Keratinocyte (primary cell): ENCODE measurements around the gene KCTD8. TPM values are rescaled to one million over a fixed set of nuclear protein-coding genes. Genes with fewer than 3 reads are reported as not detected.

ENCODE experiments used
- DNase-seq: peaks from one replicate; pipeline ENCODE4 v3.0.0-alpha.2; 2011; ENCODE audit warnings: low read depth, missing footprints, low spot score
- FAIRE-seq: peaks from 2 replicates; lab custom pipeline; 2011; peaks lifted over from hg19 to GRCh38; lab: Jason Lieb, UNC
- H2AFZ ChIP-seq: 2 replicates; pipeline ENCODE4 v1.6.0; 2012; ENCODE audit warnings: low read length, control low read depth, inconsistent platforms; ENCODE audit not compliant: control insufficient read depth
- H3K27ac ChIP-seq: 2 replicates; pipeline ENCODE4 v1.5.1; 2011; ENCODE audit warnings: low read length; ENCODE audit not compliant: control insufficient read depth, insufficient read depth
- H3K27me3 ChIP-seq: 3 replicates; pipeline ENCODE4 v1.6.0; 2011; ENCODE audit warnings: low read length; ENCODE audit not compliant: control insufficient read depth, insufficient read depth; ENCODE audit errors: extremely low read depth
- H3K36me3 ChIP-seq, 2 experiments: 2 replicates in 1 of 2; 3 replicates in 1 of 2; pipeline ENCODE4 v1.5.1; 2011; ENCODE audit warnings: low read length in 2 of 2, mild to moderate bottlenecking in 1 of 2; ENCODE audit not compliant: control insufficient read depth in 2 of 2, insufficient read depth in 2 of 2; ENCODE audit errors: extremely low read depth in 1 of 2
- H3K4me1 ChIP-seq: 3 replicates; pipeline ENCODE4 v1.5.1; 2011; ENCODE audit warnings: low read length; ENCODE audit not compliant: control insufficient read depth, insufficient read depth; ENCODE audit errors: extremely low read depth
- H3K4me2 ChIP-seq: 3 replicates; pipeline ENCODE4 v1.6.0; 2011; ENCODE audit warnings: low read depth, low read length; ENCODE audit not compliant: control insufficient read depth, insufficient read depth; ENCODE audit errors: extremely low read depth
- H3K4me3 ChIP-seq, 3 experiments: fragments of 200-600 bp in 1 of 3; sonication (generic) in 1 of 3; 2 replicates in 2 of 3; 3 replicates in 1 of 3; pipeline ENCODE4 v1.5.1; 2011 to 2016; ENCODE audit warnings: low read length in 3 of 3, mild to moderate bottlenecking in 3 of 3, control low read depth in 2 of 3, inconsistent platforms in 1 of 3, low read depth in 1 of 3, mixed read lengths in 1 of 3, mixed run types in 1 of 3, moderate library complexity in 1 of 3; ENCODE audit not compliant: control insufficient read depth in 2 of 3, insufficient read depth in 2 of 3; ENCODE audit errors: extremely low read depth in 1 of 3
- H3K79me2 ChIP-seq: 2 replicates; pipeline ENCODE4 v1.6.0; 2012; ENCODE audit warnings: low read length; ENCODE audit not compliant: control insufficient read depth, insufficient read depth
- H3K9ac ChIP-seq: 3 replicates; pipeline ENCODE4 v1.6.0; 2011; ENCODE audit warnings: low read length; ENCODE audit not compliant: control insufficient read depth, insufficient read depth; ENCODE audit errors: extremely low read depth
- H3K9me1 ChIP-seq: 3 replicates; pipeline ENCODE4 v1.6.0; 2011; ENCODE audit warnings: low read length; ENCODE audit not compliant: control insufficient read depth, insufficient read depth; ENCODE audit errors: extremely low read depth
- H3K9me3 ChIP-seq: 2 replicates; pipeline ENCODE4 v1.5.1; 2012; ENCODE audit warnings: low read depth, low read length; ENCODE audit not compliant: control insufficient read depth
- H4K20me1 ChIP-seq: 3 replicates; pipeline ENCODE4 v1.6.0; 2011; ENCODE audit warnings: low read length; ENCODE audit not compliant: control insufficient read depth, insufficient read depth; ENCODE audit errors: extremely low read depth
- CTCF ChIP-seq, 3 experiments: IDR thresholded peaks in 1 of 3; conservative IDR thresholded peaks in 1 of 3; optimal IDR thresholded peaks in 1 of 3; 2 replicates in 2 of 3; 3 replicates in 1 of 3; pipeline versions ENCODE3 to v1.5.1; 2011; ENCODE audit warnings: low read length in 3 of 3, mild to moderate bottlenecking in 3 of 3, moderate library complexity in 2 of 3, control low read depth in 1 of 3, inconsistent platforms in 1 of 3; ENCODE audit not compliant: insufficient read depth in 2 of 3; ENCODE audit errors: extremely low read depth in 1 of 3
- EZH2 ChIP-seq: IDR thresholded peaks from one replicate; pipeline ENCODE4 v1.6.1; 2012; ENCODE audit warnings: inconsistent platforms, mild to moderate bottlenecking, low read length, moderate library complexity
- dilution Hi-C: fragments of 300-500 bp; cut with MboI; formaldehyde crosslinking; loops from one replicate; pipeline ENCODE4 v1.7.0; 2020; ENCODE audit warnings: low sequenced_read_pairs; ENCODE audit not compliant: extremely low pct_ligation_motif_present
- polyA plus RNA-seq, 5 experiments: library from polyadenylated mRNA; depleted of rRNA in 3 of 5; stranded (reverse) in 3 of 5; stranded (forward) in 1 of 5; unstranded in 1 of 5; fragments of >200 nt; gene quantifications; 1 replicate in 1 of 5; 2 replicates in 3 of 5; 3 replicates in 1 of 5; pipeline versions ENCODE4 v1.2.1 to v1.2.3, GENCODE V29; 2011 to 2012; ENCODE audit warnings: missing spikeins in 2 of 5, low read depth in 1 of 5, low replicate concordance in 1 of 5

The KCTD8 gene
- polyA plus RNA-seq, 1 donor (not counting 4 experiments of a cell fraction or from before 2014, with no cell fraction given): 0.97 TPM

GRCh38 chr4:44479731-44480130 lies 31.1 kb upstream of the KCTD8 start:
- H3K4me1 ChIP-seq: no peaks in the 10 kb centered on the region
- H3K27ac ChIP-seq: no peak overlapping the region
- dilution Hi-C loops: no loop called here
- TF ChIP-seq CTCF (optimal IDR thresholded peaks at IDR 0.05 in 1 of 3, IDR thresholded peaks at IDR 0.05 in 1 of 3, conservative IDR thresholded peaks at IDR 0.05 in 1 of 3; ENCODE audit: extremely low read depth in 1 of 3, insufficient read depth in 2 of 3, low read length in 3 of 3) (no peak), EZH2 (no peak)
- H4K20me1 ChIP-seq: no peaks in the 10 kb centered on the region
- FAIRE-seq (no peak), DNase-seq (no peak)
- H3K27me3 ChIP-seq: no peaks in the 10 kb centered on the region
- no peaks in the 10 kb centered on the region for H3K9me1 ChIP-seq
- no peak overlapping the region for H3K4me2 ChIP-seq
- no peak overlapping the region for H3K4me3 ChIP-seq
- no peak overlapping the region for H3K9ac ChIP-seq
- H3K79me2 ChIP-seq: no peaks in the 10 kb centered on the region
- H3K36me3 ChIP-seq: no peaks in the 10 kb centered on the region
- no peaks in the 10 kb centered on the region for H3K9me3 ChIP-seq
- H2AFZ ChIP-seq: no peak overlapping the region

GRCh38 chr4:44462259-44462658 lies 13.7 kb upstream of the KCTD8 start:
- no peaks in the 10 kb centered on the region for H3K9me1 ChIP-seq
- H2AFZ ChIP-seq: no peak overlapping the region
- no peaks in the 10 kb centered on the region for H3K27me3 ChIP-seq
- no peak overlapping the region for H3K9ac ChIP-seq
- no peaks in the 10 kb centered on the region for H3K9me3 ChIP-seq
- no peaks in the 10 kb centered on the region for H4K20me1 ChIP-seq
- no peak overlapping the region for H3K4me3 ChIP-seq
- H3K79me2 ChIP-seq: no peaks in the 10 kb centered on the region
- H3K36me3 ChIP-seq: no peaks in the 10 kb centered on the region
- dilution Hi-C loops: no loop called here
- H3K27ac ChIP-seq: no peak overlapping the region
- DNase-seq (no peak), FAIRE-seq (no peak)
- no peaks in the 10 kb centered on the region for H3K4me1 ChIP-seq
- no peak overlapping the region for H3K4me2 ChIP-seq
- TF ChIP-seq EZH2 (no peak), CTCF (optimal IDR thresholded peaks at IDR 0.05 in 1 of 3, IDR thresholded peaks at IDR 0.05 in 1 of 3, conservative IDR thresholded peaks at IDR 0.05 in 1 of 3; ENCODE audit: extremely low read depth in 1 of 3, insufficient read depth in 2 of 3, low read length in 3 of 3) (no peak)
